MM.1S (cell line): Measurements from ENCODE around the gene WDFY3.
"Not testable (repeated sequence)": the region's sequence is repeated elsewhere in the genome, so short reads cannot be mapped to it uniquely, and the experiment has no call there.

Experiments used
- DNase-seq: peaks from one replicate; pipeline ENCODE4 v3.0.0-alpha.2; 2015
- H2AFZ ChIP-seq: fragments of 300-600 bp; sonication (generic); 2 replicates; pipeline ENCODE4 v1.6.0; 2016; ENCODE audit warnings: antibody characterized with exemption, low read length
- H3F3A ChIP-seq: fragments of 300-600 bp; sonication (generic); 2 replicates; pipeline ENCODE4 v1.6.1; 2016; ENCODE audit warnings: mild to moderate bottlenecking, antibody characterized with exemption, low read length, moderate library complexity, mixed read lengths; ENCODE audit not compliant: insufficient read depth
- H3K27ac ChIP-seq: fragments of 300-600 bp; sonication (generic); 2 replicates; pipeline ENCODE4 v1.5.1; 2016; ENCODE audit warnings: mild to moderate bottlenecking, low read length
- H3K27me3 ChIP-seq: fragments of 300-600 bp; sonication (generic); replicated peaks from 2 replicates; pipeline ENCODE4 v1.6.0; 2016; ENCODE audit warnings: low read length; ENCODE audit not compliant: insufficient read depth
- H3K36me3 ChIP-seq: fragments of 300-600 bp; sonication (generic); replicated peaks from 2 replicates; pipeline ENCODE4 v1.6.1; 2016; ENCODE audit warnings: mild to moderate bottlenecking, low read length, mixed read lengths; ENCODE audit not compliant: insufficient read depth
- H3K4me1 ChIP-seq: fragments of 300-600 bp; sonication (generic); 2 replicates; pipeline ENCODE4 v1.6.1; 2016; ENCODE audit warnings: low read length, mixed read lengths
- H3K4me2 ChIP-seq: fragments of 300-600 bp; sonication (generic); 2 replicates; pipeline ENCODE4 v1.6.0; 2016; ENCODE audit warnings: low read depth, low read length
- H3K4me3 ChIP-seq: fragments of 300-600 bp; sonication (generic); 2 replicates; pipeline ENCODE4 v1.5.1; 2016; ENCODE audit warnings: low read length, mixed read lengths
- H3K79me2 ChIP-seq: fragments of 300-600 bp; sonication (generic); 2 replicates; pipeline ENCODE4 v1.6.1; 2016; ENCODE audit warnings: mixed run types, low read length, mixed read lengths
- H3K9ac ChIP-seq: fragments of 300-600 bp; sonication (generic); 2 replicates; pipeline ENCODE4 v1.6.1; 2016; ENCODE audit warnings: low read length, mixed read lengths
- H3K9me2 ChIP-seq: fragments of 300-600 bp; sonication (generic); replicated peaks from 2 replicates; pipeline ENCODE4 v1.6.1; 2016; ENCODE audit warnings: mild to moderate bottlenecking, low read length, mixed read lengths; ENCODE audit not compliant: insufficient read depth
- H3K9me3 ChIP-seq: fragments of 300-600 bp; sonication (generic); replicated peaks from 2 replicates; pipeline ENCODE4 v1.6.1; 2016; ENCODE audit warnings: mild to moderate bottlenecking, low read length, mixed read lengths; ENCODE audit not compliant: insufficient read depth
- H4K20me1 ChIP-seq: fragments of 300-600 bp; sonication (generic); 2 replicates; pipeline ENCODE4 v1.6.1; 2016; ENCODE audit warnings: mild to moderate bottlenecking, low read length, moderate library complexity, mixed read lengths; ENCODE audit not compliant: insufficient read depth
- EZH2 ChIP-seq: fragments of 300-600 bp; sonication (generic); optimal IDR thresholded peaks from 2 replicates; pipeline ENCODE3; 2017; ENCODE audit warnings: low read depth, mild to moderate bottlenecking, antibody characterized with exemption, low read length, mixed read lengths
- EZH2phosphoT487 ChIP-seq: fragments of 300-600 bp; sonication (generic); IDR thresholded peaks from 2 replicates; pipeline ENCODE4 v1.6.1; 2018; ENCODE audit warnings: antibody characterized with exemption, low read length
- TF ChIP-seq, protein P1 (sequence below): fragments of 300-600 bp; sonication (generic); IDR thresholded peaks from 2 replicates; pipeline ENCODE4 v1.5.1; 2016; ENCODE audit warnings: antibody characterized with exemption, low read length, mixed read lengths

The WDFY3 gene

DNA sequence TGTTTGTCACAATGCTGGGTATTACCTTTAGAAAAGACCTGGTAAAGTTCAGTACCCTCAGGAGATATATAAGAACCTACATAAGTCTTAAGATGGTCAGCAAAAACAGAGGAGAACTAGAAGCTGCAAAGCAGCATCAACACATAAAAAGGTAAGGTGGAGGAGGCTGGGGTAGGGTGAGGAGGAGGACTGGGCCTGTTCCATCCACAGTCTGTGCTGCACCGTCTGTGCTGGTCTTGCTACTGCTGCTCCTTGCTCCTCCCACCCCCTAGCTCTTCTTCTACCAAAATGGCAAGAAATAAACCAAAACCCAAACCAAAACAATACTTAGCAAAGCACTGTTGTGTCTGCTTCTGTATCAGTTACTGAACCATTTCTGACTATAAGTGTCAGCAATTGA lies 281.4 kb downstream of the WDFY3 start:
- Histone ChIP-seq H3K9me3 (no peaks in the 10 kb centered on the region), H3K4me3 (no peak overlapping the region), H3K4me2 (no peak overlapping the region), H3K27ac (no peak overlapping the region), H2AFZ (no peak overlapping the region), H3K9ac (no peak overlapping the region), H3K36me3 (no peaks in the 10 kb centered on the region), H3K27me3 (no peaks in the 10 kb centered on the region), H3F3A (no peaks in the 10 kb centered on the region), H3K4me1 (peaks cover 5% of the 10 kb centered on the region), H3K79me2 (no peaks in the 10 kb centered on the region), H4K20me1 (no peaks in the 10 kb centered on the region), H3K9me2 (no peaks in the 10 kb centered on the region)
- TF ChIP-seq EZH2phosphoT487 (no peak), EZH2 (no peak)
- TF ChIP-seq, protein P1, sequence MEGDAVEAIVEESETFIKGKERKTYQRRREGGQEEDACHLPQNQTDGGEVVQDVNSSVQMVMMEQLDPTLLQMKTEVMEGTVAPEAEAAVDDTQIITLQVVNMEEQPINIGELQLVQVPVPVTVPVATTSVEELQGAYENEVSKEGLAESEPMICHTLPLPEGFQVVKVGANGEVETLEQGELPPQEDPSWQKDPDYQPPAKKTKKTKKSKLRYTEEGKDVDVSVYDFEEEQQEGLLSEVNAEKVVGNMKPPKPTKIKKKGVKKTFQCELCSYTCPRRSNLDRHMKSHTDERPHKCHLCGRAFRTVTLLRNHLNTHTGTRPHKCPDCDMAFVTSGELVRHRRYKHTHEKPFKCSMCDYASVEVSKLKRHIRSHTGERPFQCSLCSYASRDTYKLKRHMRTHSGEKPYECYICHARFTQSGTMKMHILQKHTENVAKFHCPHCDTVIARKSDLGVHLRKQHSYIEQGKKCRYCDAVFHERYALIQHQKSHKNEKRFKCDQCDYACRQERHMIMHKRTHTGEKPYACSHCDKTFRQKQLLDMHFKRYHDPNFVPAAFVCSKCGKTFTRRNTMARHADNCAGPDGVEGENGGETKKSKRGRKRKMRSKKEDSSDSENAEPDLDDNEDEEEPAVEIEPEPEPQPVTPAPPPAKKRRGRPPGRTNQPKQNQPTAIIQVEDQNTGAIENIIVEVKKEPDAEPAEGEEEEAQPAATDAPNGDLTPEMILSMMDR: no peak
- DNase-seq: no peak

DNA sequence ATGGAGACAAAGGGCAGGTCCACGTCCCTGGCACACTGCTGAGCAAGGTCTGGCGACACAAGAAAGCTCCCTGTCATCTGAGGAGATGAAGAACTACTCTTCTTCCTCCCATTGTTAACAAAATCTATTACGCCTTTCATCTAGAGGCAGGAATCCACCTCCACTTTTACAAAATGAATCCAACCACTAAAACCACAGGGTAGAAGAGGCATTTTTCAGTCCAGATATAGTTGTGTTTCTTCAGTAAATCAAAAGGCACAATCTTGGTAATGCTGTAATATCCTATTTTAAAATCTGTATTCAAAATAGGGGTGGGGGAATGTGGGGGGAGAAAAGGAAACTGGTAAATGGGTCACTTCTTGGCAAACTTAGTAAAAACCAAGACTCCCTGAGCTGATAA lies 282.1 kb downstream of the WDFY3 start:
- Histone ChIP-seq H3K4me3 (no peak overlapping the region), H3K9me3 (no peaks in the 10 kb centered on the region), H3F3A (no peaks in the 10 kb centered on the region), H2AFZ (no peak overlapping the region), H3K36me3 (no peaks in the 10 kb centered on the region), H3K9ac (no peak overlapping the region), H3K79me2 (no peaks in the 10 kb centered on the region), H3K9me2 (no peaks in the 10 kb centered on the region), H3K27ac (no peak overlapping the region), H4K20me1 (no peaks in the 10 kb centered on the region), H3K4me1 (peaks cover 5% of the 10 kb centered on the region), H3K4me2 (no peak overlapping the region), H3K27me3 (no peaks in the 10 kb centered on the region)
- DNase-seq: no peak
- TF ChIP-seq EZH2phosphoT487: no peak
- TF ChIP-seq EZH2: no peak
- TF ChIP-seq, protein P1: no peak

DNA sequence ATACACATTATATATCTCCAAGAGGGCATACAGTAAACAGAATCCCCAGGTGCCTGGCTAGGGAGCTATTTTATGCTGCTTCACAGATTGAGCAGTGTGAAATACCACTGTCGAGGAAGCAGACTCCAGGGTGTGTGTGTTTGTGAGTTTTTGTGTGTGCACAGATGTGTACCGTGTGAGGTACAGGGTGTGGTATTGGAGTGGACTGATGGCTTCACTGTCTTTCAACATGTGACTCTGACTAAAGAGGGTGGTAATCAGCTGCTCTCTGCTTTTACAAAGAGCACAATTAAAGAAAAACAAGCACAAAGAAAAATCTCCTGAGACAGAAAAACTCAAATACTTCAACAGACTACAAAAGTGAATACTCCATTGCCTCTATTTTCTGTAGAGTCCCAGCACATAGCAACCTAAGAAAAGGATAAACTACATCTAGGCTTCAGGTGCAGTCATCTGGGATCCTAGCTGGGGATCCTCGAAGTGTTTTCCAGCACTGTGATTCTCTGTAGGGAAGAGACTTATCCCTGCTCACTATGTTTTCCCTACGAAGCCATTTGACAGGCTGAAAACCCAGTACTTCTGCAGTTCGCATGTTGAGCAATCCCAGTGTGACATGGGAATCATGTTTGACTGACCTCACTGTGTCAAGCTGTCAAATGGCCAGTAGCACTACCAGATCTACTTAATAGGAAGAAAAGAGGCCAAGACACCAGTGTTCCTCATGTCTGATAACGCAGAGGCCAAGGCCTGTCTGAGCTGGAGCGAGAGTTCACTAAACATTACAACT lies 283.2 kb downstream of the WDFY3 start:
- Histone ChIP-seq H2AFZ (no peak overlapping the region), H4K20me1 (no peaks in the 10 kb centered on the region), H3K9ac (no peak overlapping the region), H3F3A (no peaks in the 10 kb centered on the region), H3K27ac (no peak overlapping the region), H3K36me3 (no peaks in the 10 kb centered on the region), H3K4me1 (peaks cover 5% of the 10 kb centered on the region), H3K9me2 (no peaks in the 10 kb centered on the region), H3K4me3 (no peak overlapping the region), H3K79me2 (no peaks in the 10 kb centered on the region), H3K27me3 (no peaks in the 10 kb centered on the region), H3K9me3 (no peaks in the 10 kb centered on the region), H3K4me2 (no peak overlapping the region)
- TF ChIP-seq, protein P1: no peak
- TF ChIP-seq EZH2 (no peak), EZH2phosphoT487 (no peak)
- DNase-seq: no peak

DNA sequence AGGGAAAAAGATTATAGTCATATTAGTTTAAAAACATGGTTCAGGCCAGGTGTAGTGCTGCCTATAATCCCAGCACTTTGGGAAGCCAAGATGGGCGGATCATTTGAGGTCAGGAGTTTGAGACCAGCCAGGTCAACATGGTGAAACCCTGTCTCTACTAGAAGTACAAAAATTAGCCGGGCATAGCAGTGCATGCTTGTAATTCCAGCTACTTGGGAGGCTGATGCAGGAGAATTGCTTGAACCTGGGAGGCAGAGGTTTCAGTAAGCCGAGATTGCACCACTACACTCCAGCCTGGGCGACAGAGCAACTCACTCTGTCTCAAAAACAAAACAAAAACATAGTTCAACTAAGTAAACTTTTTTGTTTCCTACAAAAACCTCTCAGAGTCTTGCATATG lies 283.8 kb downstream of the WDFY3 start:
- not testable (repeated sequence) for H3K9ac ChIP-seq, H3K4me3 ChIP-seq, H3K4me2 ChIP-seq, H3K36me3 ChIP-seq, H3F3A ChIP-seq, H3K9me2 ChIP-seq, DNase-seq, H3K27me3 ChIP-seq, H3K4me1 ChIP-seq, H3K9me3 ChIP-seq, H2AFZ ChIP-seq, H3K79me2 ChIP-seq, H4K20me1 ChIP-seq, H3K27ac ChIP-seq
